NT2/D1 (cell line): ENCODE results near the gene TWSG1.

Experiments used
- SUZ12 ChIP-seq: IDR thresholded peaks from 2 replicates; pipeline ENCODE4 v1.6.1; 2011; ENCODE audit not compliant: insufficient read length, insufficient read depth; ENCODE audit errors: extremely low read depth
- YY1 ChIP-seq: IDR thresholded peaks from 2 replicates; pipeline ENCODE4 v1.6.1; 2011; ENCODE audit not compliant: insufficient read length, insufficient read depth
- ZNF274 ChIP-seq: IDR thresholded peaks from 2 replicates; pipeline ENCODE4 v1.6.1; 2011; ENCODE audit warnings: mild to moderate bottlenecking, low read depth, low read length

- TF ChIP-seq ZNF274 (no peak), YY1 (no peak), SUZ12 (no peak)
These were observed 12.8 kb upstream of the TWSG1 start for GRCh38 chr18:9321736-9322135.
